SH-SY5Y (cell line): ENCODE measurements around the gene TENM4.

Experiments
- GATA2 ChIP-seq: IDR thresholded peaks from 2 replicates; pipeline ENCODE4 v1.6.1; 2011; ENCODE audit warnings: mild to moderate bottlenecking, low read depth, low read length
- GATA3 ChIP-seq: IDR thresholded peaks from 2 replicates; pipeline ENCODE4 v1.6.1; 2011; ENCODE audit warnings: low read depth, mild to moderate bottlenecking, low read length, moderate library complexity

DNA sequence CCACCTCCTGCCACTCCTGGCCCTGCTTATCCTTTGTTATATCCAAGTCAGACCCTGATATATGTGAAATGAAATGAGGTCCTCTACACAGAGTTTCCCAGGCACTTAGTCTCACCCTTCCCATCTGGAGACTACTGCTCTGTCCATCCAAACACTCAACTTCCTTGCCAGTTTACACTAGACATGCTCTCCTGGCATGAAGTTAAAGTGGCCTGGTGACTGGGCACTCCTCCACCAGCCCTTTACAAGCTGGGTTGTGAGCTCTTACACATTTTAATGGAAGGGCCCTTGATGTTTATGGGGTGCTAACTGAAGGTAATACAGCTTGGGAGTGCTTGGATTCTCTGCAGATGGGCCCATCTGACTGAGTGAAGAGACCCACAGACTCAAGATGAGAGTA, 650.0 kb downstream of the TENM4 start:
- TF ChIP-seq GATA3 (no peak), GATA2 (no peak)
